Upper lobe of right lung (tissue), 1 donor: Measurements from ENCODE around the gene TMEM61. TPM values are rescaled to one million over a fixed set of nuclear protein-coding genes. Genes with fewer than 3 reads are reported as not detected.

Source experiments
- ATAC-seq: fragments of 200-7000 bp; cut with Tn5 transposase; one replicate; pipeline ENCODE4 v1.9.1; 2020; ENCODE audit warnings: mild to moderate bottlenecking, moderate library complexity
- DNase-seq: peaks from one replicate; pipeline ENCODE4 v3.0.0-alpha.2; 2020
- H3K27ac ChIP-seq: fragments of 200-600 bp; one replicate; pipeline ENCODE4 v1.8.0; 2022
- H3K27me3 ChIP-seq: fragments of 200-600 bp; one replicate; pipeline ENCODE4 v1.8.0; 2022; ENCODE audit warnings: mild to moderate bottlenecking
- H3K36me3 ChIP-seq: fragments of 200-600 bp; one replicate; pipeline ENCODE4 v1.8.0; 2022
- H3K4me1 ChIP-seq: fragments of 200-600 bp; one replicate; pipeline ENCODE4 v1.8.0; 2022
- H3K4me3 ChIP-seq: fragments of 200-600 bp; one replicate; pipeline ENCODE4 v1.8.0; 2022; ENCODE audit warnings: mild to moderate bottlenecking
- H3K9me3 ChIP-seq: fragments of 200-600 bp; one replicate; pipeline ENCODE4 v1.8.0; 2022
- intact Hi-C: fragments of 100-400 bp; cut with DNase I; formaldehyde crosslinking; loops from one replicate; pipeline ENCODE4 v1.11.0; 2022
- total RNA-seq: library from RNA; stranded (reverse); fragmentation: NEBNext Ultra II Directional; extraction: Animal tissue kit (Norgen Biotek cat#: 25700); gene quantifications from one replicate; pipeline ENCODE4 v1.2.1, GENCODE V29; 2021
- TF ChIP-seq, protein P1 (sequence below): fragments of 200-600 bp; IDR thresholded peaks from one replicate; pipeline ENCODE4 v1.8.0; 2022; ENCODE audit warnings: antibody characterized with exemption
- donor health status: DM: no; HTN: yes; CAD: no; lungs with severe emphysema.

The TMEM61 gene
- total RNA-seq, 1 donor from 2014 or later = 2.3 TPM

DNA sequence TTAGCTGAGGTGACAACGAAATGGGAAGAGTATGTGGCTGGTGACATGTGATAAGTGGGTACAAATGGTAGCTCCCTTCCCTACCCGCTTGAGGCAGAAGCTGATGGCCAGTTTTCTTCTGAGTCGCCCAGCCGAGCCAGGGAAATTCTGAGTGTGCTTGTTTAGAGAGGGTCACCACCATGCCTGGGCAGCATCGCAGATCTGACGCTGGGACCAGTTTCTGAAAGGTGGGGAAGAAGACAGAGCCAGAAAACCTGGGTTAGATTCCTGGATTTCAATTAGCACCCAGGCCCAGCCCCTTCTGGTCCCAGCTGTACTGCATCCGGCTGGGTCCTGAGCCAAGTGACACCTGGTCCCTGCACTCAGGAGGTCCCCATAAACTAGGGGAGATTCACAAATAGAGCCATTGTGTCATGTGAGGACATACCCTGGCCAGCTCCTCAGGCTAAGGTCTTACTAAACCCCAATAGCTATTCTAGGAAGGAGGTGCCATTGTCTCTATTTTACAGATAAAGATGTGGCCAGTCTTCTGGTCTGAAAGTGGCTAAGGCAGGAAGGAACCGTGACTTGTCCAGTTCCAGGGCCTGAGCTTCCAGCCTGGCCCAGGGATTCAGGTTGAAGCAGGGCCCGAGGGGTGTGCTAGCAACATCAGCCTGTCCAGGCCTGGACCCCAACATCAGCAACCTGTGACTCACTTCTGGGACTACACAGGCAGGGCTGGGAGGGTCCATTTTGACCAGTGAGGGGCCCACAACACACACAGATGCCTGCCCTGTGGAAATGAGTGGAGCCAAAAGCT is 1.7 kb upstream of the TMEM61 start:
- H3K36me3 ChIP-seq = no peaks in the 10 kb centered on the region
- no peaks in the 10 kb centered on the region for H3K4me1 ChIP-seq
- TF ChIP-seq, protein P1, sequence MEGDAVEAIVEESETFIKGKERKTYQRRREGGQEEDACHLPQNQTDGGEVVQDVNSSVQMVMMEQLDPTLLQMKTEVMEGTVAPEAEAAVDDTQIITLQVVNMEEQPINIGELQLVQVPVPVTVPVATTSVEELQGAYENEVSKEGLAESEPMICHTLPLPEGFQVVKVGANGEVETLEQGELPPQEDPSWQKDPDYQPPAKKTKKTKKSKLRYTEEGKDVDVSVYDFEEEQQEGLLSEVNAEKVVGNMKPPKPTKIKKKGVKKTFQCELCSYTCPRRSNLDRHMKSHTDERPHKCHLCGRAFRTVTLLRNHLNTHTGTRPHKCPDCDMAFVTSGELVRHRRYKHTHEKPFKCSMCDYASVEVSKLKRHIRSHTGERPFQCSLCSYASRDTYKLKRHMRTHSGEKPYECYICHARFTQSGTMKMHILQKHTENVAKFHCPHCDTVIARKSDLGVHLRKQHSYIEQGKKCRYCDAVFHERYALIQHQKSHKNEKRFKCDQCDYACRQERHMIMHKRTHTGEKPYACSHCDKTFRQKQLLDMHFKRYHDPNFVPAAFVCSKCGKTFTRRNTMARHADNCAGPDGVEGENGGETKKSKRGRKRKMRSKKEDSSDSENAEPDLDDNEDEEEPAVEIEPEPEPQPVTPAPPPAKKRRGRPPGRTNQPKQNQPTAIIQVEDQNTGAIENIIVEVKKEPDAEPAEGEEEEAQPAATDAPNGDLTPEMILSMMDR = no peak
- no peak for ATAC-seq
- H3K4me3 ChIP-seq = no peak overlapping the region
- no peaks in the 10 kb centered on the region for H3K9me3 ChIP-seq
- no peaks in the 10 kb centered on the region for H3K27me3 ChIP-seq
- H3K27ac ChIP-seq = no peak overlapping the region
- peak; percentile 52 for DNase-seq
- intact Hi-C loops = no loop called here

DNA sequence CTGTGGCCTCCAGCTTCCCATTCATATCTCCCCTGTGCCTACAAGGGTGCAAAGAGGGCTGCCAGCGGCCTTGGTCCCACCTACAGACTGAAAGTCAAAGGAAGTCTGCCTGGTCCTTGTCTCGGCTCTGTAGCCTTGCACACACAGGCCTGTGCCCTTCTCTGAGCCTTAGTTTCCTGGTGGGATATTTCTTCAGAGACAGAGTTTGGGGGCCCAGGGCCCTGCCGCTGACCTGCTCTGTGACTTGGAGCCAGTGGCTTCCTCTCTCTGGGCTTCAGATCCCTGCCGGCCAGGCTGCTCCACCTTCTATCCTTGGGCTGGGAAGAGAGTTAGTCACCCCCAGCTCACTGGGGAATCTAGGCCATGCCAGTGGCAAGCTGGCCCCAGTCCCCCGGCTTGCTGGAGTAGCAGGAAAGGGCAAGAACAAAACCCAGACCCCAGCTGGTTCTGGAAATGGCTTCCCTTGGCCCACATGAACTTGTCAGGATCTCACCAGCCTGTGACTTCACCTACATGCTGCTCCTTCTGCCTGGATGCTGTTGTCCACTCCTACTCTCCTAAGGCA is 1.0 kb upstream of the TMEM61 start:
- intact Hi-C loops = no loop called here

DNA sequence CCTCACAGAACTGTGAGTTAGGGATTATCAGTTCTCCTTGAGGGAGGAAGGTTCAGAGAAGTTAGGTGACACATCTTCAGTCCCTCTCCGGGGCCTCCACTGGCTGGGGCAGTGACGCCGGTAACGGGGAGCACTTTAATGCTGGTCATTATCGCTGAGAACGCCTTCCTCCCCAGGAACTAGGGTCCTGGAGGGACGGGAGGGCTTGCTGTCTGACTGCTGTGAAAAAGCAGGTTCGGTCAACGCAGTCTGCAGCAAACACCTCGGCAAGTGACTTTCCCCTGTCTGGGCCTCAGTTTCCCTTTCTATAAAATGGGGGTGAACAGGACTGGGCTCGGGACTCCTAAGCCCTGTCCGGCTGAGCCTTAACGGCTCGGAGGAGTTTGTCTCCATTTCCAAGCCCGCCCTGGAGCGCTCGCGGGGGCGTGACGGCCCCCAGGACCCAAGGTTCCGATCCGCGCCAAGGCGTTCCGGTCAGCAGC is 341 bp upstream of the TMEM61 start:
- Histone ChIP-seq H3K4me1 (no peaks in the 10 kb centered on the region), H3K9me3 (no peaks in the 10 kb centered on the region), H3K4me3 (peak overlapping the region; percentile 50), H3K27me3 (no peaks in the 10 kb centered on the region), H3K27ac (no peak overlapping the region), H3K36me3 (no peaks in the 10 kb centered on the region)
- no peak for DNase-seq
- intact Hi-C loops = no loop called here
- no peak for ATAC-seq
- TF ChIP-seq, protein P1 = no peak

More for the DNA sequence above, 1.0 kb upstream of the TMEM61 start:
- Histone ChIP-seq H3K4me1 (no peaks in the 10 kb centered on the region), H3K36me3 (no peaks in the 10 kb centered on the region), H3K9me3 (no peaks in the 10 kb centered on the region), H3K4me3 (no peak overlapping the region), H3K27ac (no peak overlapping the region), H3K27me3 (no peaks in the 10 kb centered on the region)
- DNase-seq (peak; percentile 22), ATAC-seq (no peak)
- TF ChIP-seq, protein P1 = no peak

DNA sequence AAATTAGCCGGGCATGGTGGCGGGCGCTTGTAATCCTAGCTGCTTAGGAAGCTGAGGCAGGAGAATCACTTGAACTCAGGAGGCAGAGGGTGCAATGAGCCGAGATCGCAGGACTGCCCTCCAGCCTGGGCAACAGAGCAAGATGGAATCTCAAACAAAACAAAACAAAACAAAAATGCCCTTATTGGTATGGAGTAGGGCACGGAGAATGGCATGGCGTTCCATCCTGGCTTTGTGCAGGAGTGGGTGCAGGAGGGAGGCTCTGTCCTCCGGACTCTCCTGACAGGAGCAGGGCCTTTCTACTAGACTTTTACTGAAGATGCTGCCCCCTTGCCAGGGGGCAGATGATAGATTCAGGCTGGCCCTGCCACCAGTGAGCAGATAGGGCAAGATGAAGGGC is 1.0 kb downstream of the TMEM61 start:
- DNase-seq = peak; percentile 25
- TF ChIP-seq, protein P1 = no peak
- Histone ChIP-seq H3K4me3 (no peak overlapping the region), H3K36me3 (no peaks in the 10 kb centered on the region), H3K9me3 (no peaks in the 10 kb centered on the region), H3K27me3 (no peaks in the 10 kb centered on the region), H3K4me1 (no peaks in the 10 kb centered on the region), H3K27ac (no peak overlapping the region)
- no peak for ATAC-seq
- intact Hi-C loops = no loop called here

DNA sequence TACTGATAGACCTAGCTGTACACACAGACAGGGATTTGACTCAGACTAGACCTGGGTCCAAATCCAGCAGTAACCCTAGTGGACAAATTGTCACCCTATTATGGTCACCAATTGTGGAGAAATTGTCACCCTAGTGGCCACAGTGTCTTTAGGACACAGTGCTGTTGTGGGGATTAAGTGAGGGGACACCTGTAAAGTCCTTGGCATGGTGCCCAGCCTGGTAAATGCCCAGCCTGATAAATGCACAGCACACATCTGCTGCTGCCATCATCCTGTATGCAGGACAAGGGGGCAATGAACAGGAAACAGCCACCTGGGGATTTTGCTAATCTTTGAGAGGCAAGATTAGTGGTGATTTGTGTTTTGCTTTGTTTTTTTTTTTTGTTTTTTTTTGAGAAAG is 2.3 kb downstream of the TMEM61 start:
- DNase-seq (peak; percentile 6), ATAC-seq (no peak)
- Histone ChIP-seq H3K27ac (no peak overlapping the region), H3K9me3 (no peaks in the 10 kb centered on the region), H3K36me3 (no peaks in the 10 kb centered on the region), H3K4me1 (no peaks in the 10 kb centered on the region), H3K4me3 (no peak overlapping the region), H3K27me3 (no peaks in the 10 kb centered on the region)
- TF ChIP-seq, protein P1 = no peak
- intact Hi-C loops = no loop called here
